Parathyroid adenoma (tissue), 2 donors: ENCODE measurements around the gene DCUN1D3.

Experiments used
- H2AFZ ChIP-seq: fragments of 300-600 bp; sonication (generic); one replicate; pipeline ENCODE4 v1.7.0; 2017; ENCODE audit warnings: antibody characterized with exemption, mild to moderate bottlenecking
- H3K27ac ChIP-seq: fragments of 300-600 bp; sonication (generic); one replicate; pipeline ENCODE4 v1.7.0; 2017
- H3K27me3 ChIP-seq: fragments of 300-600 bp; sonication (generic); one replicate; pipeline ENCODE4 v1.7.0; 2017; ENCODE audit warnings: low read length; ENCODE audit not compliant: control insufficient read depth, insufficient read depth
- H3K36me3 ChIP-seq: fragments of 300-600 bp; sonication (generic); one replicate; pipeline ENCODE4 v1.7.0; 2017; ENCODE audit warnings: low read length; ENCODE audit not compliant: control insufficient read depth, insufficient read depth
- H3K4me1 ChIP-seq: fragments of 300-600 bp; sonication (generic); one replicate; pipeline ENCODE4 v1.7.0; 2017; ENCODE audit warnings: control low read depth
- H3K4me2 ChIP-seq: fragments of 300-600 bp; sonication (generic); one replicate; pipeline ENCODE4 v1.7.0; 2017; ENCODE audit warnings: low read length
- H3K4me3 ChIP-seq: fragments of 300-600 bp; sonication (generic); one replicate; pipeline ENCODE4 v1.7.0; 2017; ENCODE audit warnings: low read depth, low read length
- H3K79me2 ChIP-seq: fragments of 300-600 bp; sonication (generic); one replicate; pipeline ENCODE4 v1.7.0; 2017; ENCODE audit warnings: control low read depth
- H3K9ac ChIP-seq: fragments of 300-600 bp; sonication (generic); one replicate; pipeline ENCODE4 v1.7.0; 2017; ENCODE audit warnings: mild to moderate bottlenecking
- H3K9me3 ChIP-seq: fragments of 300-600 bp; sonication (generic); one replicate; pipeline ENCODE4 v1.7.0; 2017; ENCODE audit warnings: low read length; ENCODE audit not compliant: control insufficient read depth
- TF ChIP-seq, protein P1 (sequence below): fragments of 300-600 bp; sonication (generic); IDR thresholded peaks from one replicate; pipeline ENCODE4 v1.7.0; 2017; ENCODE audit warnings: antibody characterized with exemption, mild to moderate bottlenecking
- donor health status: primary hyperparathyroidism.

DCUN1D3 gene

DNA sequence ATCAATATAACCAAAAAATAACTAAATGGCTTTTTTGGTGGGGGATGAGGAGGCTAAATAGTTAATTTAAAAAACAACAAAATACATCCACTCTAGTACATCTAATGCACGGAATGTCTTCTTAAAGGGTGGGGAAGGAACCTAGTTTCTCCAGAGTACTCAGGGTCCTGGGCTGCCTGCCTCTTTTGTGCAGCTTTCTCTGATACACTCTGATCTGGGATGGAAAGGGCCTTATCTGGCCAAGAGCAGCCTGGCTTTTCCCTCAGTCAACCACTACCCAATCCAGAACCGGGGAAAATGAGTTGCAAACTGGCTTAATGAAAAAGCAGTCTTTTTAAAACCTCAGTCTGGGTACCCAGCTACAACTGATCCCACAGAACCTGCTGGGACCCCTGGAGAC is 42.9 kb downstream of the DCUN1D3 start:
- H3K4me3 ChIP-seq, result no peak overlapping the region
- H3K4me2 ChIP-seq, result no peak overlapping the region
- no peak overlapping the region for H3K27ac ChIP-seq
- H3K36me3 ChIP-seq, result no peaks in the 10 kb centered on the region
- H3K9me3 ChIP-seq, result no peaks in the 10 kb centered on the region
- no peak overlapping the region for H3K9ac ChIP-seq
- TF ChIP-seq, protein P1, sequence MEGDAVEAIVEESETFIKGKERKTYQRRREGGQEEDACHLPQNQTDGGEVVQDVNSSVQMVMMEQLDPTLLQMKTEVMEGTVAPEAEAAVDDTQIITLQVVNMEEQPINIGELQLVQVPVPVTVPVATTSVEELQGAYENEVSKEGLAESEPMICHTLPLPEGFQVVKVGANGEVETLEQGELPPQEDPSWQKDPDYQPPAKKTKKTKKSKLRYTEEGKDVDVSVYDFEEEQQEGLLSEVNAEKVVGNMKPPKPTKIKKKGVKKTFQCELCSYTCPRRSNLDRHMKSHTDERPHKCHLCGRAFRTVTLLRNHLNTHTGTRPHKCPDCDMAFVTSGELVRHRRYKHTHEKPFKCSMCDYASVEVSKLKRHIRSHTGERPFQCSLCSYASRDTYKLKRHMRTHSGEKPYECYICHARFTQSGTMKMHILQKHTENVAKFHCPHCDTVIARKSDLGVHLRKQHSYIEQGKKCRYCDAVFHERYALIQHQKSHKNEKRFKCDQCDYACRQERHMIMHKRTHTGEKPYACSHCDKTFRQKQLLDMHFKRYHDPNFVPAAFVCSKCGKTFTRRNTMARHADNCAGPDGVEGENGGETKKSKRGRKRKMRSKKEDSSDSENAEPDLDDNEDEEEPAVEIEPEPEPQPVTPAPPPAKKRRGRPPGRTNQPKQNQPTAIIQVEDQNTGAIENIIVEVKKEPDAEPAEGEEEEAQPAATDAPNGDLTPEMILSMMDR, result no peak
- no peaks in the 10 kb centered on the region for H3K27me3 ChIP-seq
- H3K79me2 ChIP-seq, result peaks cover 8% of the 10 kb centered on the region
- no peaks in the 10 kb centered on the region for H3K4me1 ChIP-seq
- H2AFZ ChIP-seq, result no peak overlapping the region

DNA sequence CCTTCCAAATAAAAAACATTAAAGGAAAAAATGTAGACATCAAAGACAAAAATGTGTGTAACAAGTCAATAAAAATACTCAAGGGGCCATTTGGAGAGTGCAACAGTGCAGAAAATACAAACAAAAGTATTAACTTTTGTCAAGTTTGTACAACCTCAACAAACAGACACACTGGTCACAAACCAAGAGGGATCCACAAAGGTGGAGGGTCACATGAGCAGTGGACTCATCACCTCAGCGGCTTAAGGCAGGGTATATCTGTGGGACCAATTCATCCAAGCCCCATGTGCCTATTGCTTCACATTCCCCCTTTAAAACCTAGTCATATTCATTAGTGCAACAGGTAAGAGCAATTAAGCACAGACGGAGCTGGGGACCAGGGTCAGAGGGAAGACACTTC is 45.2 kb downstream of the DCUN1D3 start:
- Histone ChIP-seq H3K4me1 (peaks cover 6% of the 10 kb centered on the region), H2AFZ (no peak overlapping the region), H3K27ac (no peak overlapping the region), H3K79me2 (no peaks in the 10 kb centered on the region), H3K4me3 (no peak overlapping the region), H3K36me3 (no peaks in the 10 kb centered on the region), H3K27me3 (no peaks in the 10 kb centered on the region), H3K9me3 (no peaks in the 10 kb centered on the region), H3K4me2 (no peak overlapping the region), H3K9ac (no peak overlapping the region)
- TF ChIP-seq, protein P1, result no peak

DNA sequence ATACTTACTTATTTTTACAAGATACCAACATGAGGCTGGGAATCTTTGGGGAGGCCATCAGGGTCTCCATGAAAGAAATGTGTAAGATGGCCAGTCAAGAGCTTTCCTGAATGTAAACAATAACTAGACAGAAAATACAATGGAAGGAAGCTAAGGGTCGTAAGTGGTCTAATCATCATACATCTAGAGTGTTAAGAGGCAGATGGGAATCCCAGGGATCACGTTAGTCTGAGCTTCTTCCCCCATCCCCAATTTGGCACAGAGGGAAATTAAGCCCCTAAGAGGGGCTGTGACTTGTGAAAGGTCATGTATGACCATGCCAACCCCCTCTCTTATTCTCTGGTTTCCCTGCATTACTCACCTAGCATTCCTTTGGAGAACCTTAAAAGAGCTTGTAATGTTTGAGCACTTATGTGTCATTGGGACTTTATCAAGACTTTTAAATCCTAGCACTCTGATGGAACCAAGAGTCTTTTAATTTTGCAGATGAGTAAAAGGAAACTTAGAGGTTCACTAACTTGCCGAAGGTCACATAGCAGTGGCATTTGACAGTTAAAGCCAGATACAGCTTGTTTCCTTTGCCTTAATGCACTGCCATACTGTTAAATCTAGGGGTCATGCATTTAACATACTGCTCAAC is 46.1 kb downstream of the DCUN1D3 start:
- TF ChIP-seq, protein P1, result no peak
- H3K9ac ChIP-seq, result no peak overlapping the region
- H2AFZ ChIP-seq, result no peak overlapping the region
- H3K9me3 ChIP-seq, result no peaks in the 10 kb centered on the region
- no peaks in the 10 kb centered on the region for H3K27me3 ChIP-seq
- peaks cover 7% of the 10 kb centered on the region for H3K4me1 ChIP-seq
- H3K36me3 ChIP-seq, result no peaks in the 10 kb centered on the region
- no peak overlapping the region for H3K4me2 ChIP-seq
- H3K4me3 ChIP-seq, result no peak overlapping the region
- H3K27ac ChIP-seq, result no peak overlapping the region
- no peaks in the 10 kb centered on the region for H3K79me2 ChIP-seq

DNA sequence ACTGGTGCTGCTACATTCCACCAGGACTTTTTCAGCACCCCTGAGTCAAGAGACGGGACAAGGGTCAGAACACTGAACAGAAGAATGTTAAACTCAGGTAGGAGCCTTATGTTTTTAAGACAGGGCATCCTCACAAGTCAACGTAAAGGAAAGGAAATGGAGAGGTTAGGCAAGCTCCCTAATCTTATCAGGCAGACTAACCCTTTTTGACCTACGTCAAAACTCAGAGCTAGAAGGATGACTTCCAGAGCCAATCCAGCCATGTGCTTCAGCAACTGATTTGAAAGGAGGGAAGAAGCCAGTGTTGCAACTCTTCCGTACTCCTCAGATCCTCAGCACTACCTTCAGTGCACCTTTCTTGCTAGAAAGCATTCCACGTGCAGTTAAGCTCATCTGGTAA is 47.0 kb downstream of the DCUN1D3 start:
- H3K27me3 ChIP-seq, result no peaks in the 10 kb centered on the region
- H3K9ac ChIP-seq, result no peak overlapping the region
- no peaks in the 10 kb centered on the region for H3K36me3 ChIP-seq
- H3K4me2 ChIP-seq, result no peak overlapping the region
- no peaks in the 10 kb centered on the region for H3K79me2 ChIP-seq
- no peak overlapping the region for H2AFZ ChIP-seq
- H3K4me1 ChIP-seq, result peaks cover 7% of the 10 kb centered on the region
- H3K9me3 ChIP-seq, result no peaks in the 10 kb centered on the region
- no peak overlapping the region for H3K27ac ChIP-seq
- TF ChIP-seq, protein P1, result no peak
- H3K4me3 ChIP-seq, result no peak overlapping the region

DNA sequence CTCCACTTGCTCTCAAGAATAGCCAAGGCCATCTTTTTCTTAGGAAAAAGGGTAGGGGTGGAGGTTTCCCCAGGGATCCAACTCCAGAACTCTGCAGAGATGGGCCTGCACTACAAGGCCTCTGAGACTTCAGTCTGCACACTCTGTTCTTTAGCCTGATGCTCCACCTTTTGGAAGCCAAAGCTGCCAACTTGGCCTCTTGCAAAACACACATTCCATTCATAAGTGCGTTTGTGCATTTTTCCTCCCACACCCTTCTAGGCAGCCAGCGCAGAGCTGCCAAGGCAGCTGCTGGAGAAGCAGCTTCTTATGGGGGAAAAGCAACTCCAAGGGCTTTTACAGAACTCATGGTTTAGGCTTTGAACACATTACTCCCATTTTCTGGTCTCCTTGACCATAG is 48.6 kb downstream of the DCUN1D3 start:
- H3K36me3 ChIP-seq, result no peaks in the 10 kb centered on the region
- peaks cover 9% of the 10 kb centered on the region for H3K4me1 ChIP-seq
- H3K27ac ChIP-seq, result no peak overlapping the region

More for the DNA sequence above, 48.6 kb downstream of the DCUN1D3 start:
- Histone ChIP-seq H3K9me3 (no peaks in the 10 kb centered on the region), H2AFZ (no peak overlapping the region), H3K79me2 (no peaks in the 10 kb centered on the region), H3K27me3 (no peaks in the 10 kb centered on the region), H3K4me2 (no peak overlapping the region), H3K4me3 (no peak overlapping the region), H3K9ac (no peak overlapping the region)
- TF ChIP-seq, protein P1, result no peak
